IMR-90 (cell line): ENCODE measurements around the gene TGM1. TPM values are rescaled to one million over a fixed set of nuclear protein-coding genes. Genes with fewer than 3 reads are reported as not detected.

Experiments used
- ATAC-seq: fragments of 200-7000 bp; cut with Tn5 transposase; 2 replicates; pipeline ENCODE4 v1.9.1; 2020; ENCODE audit warnings: low read depth, mild to moderate bottlenecking, moderate library complexity
- BruUV-seq: library from RNA; stranded (reverse); fragments of 400-500 nt; replicated peaks from 2 replicates; lab custom pipeline; 2021; lab: Mats Ljungman, UMichigan
- CTCF ChIA-PET: fragments of 300-600 bp; formaldehyde crosslinking; extraction: SDS; loops from one replicate; lab custom pipeline; 2021; ENCODE audit warnings: antibody characterized with exemption; lab: Yijun Ruan, JAX
- POLR2A ChIA-PET: fragments of 300-600 bp; sonication (Branson Sonifier 250); formaldehyde crosslinking; loops from one replicate; lab custom pipeline; 2022; ENCODE audit warnings: antibody characterized with exemption; ENCODE audit not compliant: unreplicated experiment; lab: Charles Lee
- DNase-seq: peaks from one replicate; pipeline ENCODE4 v3.0.0; 2013
- H2AFZ ChIP-seq: replicated peaks from 2 replicates; pipeline ENCODE3; 2013; ENCODE audit warnings: low read length, mild to moderate bottlenecking; ENCODE audit not compliant: poor library complexity
- H2AK5ac ChIP-seq: 2 replicates; pipeline ENCODE4 v1.6.1; 2013; ENCODE audit warnings: low read depth, low read length, inconsistent platforms
- H2AK9ac ChIP-seq: replicated peaks from 2 replicates; pipeline ENCODE3; 2013; ENCODE audit warnings: mild to moderate bottlenecking, low read depth, low read length, moderate library complexity; ENCODE audit not compliant: poor library complexity
- H2BK120ac ChIP-seq: 2 replicates; pipeline ENCODE4 v1.6.1; 2013; ENCODE audit warnings: low read depth, low read length, inconsistent platforms
- H2BK15ac ChIP-seq: 3 replicates; pipeline ENCODE4 v1.6.1; 2013; ENCODE audit warnings: low read depth, low read length, inconsistent platforms
- H2BK20ac ChIP-seq: 2 replicates; pipeline ENCODE4 v1.6.1; 2013; ENCODE audit warnings: low read depth, mild to moderate bottlenecking, inconsistent platforms, low read length, moderate library complexity
- H2BK5ac ChIP-seq: 2 replicates; pipeline ENCODE4 v1.6.1; 2013; ENCODE audit warnings: mild to moderate bottlenecking, low read depth, low read length, inconsistent platforms; ENCODE audit not compliant: poor library complexity, severe bottlenecking
- H3K14ac ChIP-seq: replicated peaks from 2 replicates; pipeline ENCODE4 v1.6.1; 2013; ENCODE audit warnings: low read depth, low read length, inconsistent platforms
- H3K18ac ChIP-seq: 2 replicates; pipeline ENCODE4 v1.6.1; 2013; ENCODE audit warnings: low read depth, low read length, control low read depth
- H3K23ac ChIP-seq: 2 replicates; pipeline ENCODE4 v1.6.1; 2013; ENCODE audit warnings: low read depth, low read length, inconsistent platforms
- H3K27ac ChIP-seq: 2 replicates; pipeline ENCODE4 v1.5.1; 2013; ENCODE audit warnings: mild to moderate bottlenecking, control low read depth, low read length; ENCODE audit not compliant: insufficient read depth
- H3K27me3 ChIP-seq: 2 replicates; pipeline ENCODE4 v1.6.1; 2013; ENCODE audit warnings: low read length; ENCODE audit not compliant: control insufficient read depth, insufficient read depth
- H3K36me3 ChIP-seq: 2 replicates; pipeline ENCODE4 v1.6.1; 2013; ENCODE audit warnings: low read length, mixed read lengths; ENCODE audit not compliant: control insufficient read depth, insufficient read depth
- H3K4ac ChIP-seq: 2 replicates; pipeline ENCODE4 v1.6.1; 2013; ENCODE audit warnings: low read depth, low read length, inconsistent platforms
- H3K4me1 ChIP-seq: 2 replicates; pipeline ENCODE4 v1.6.1; 2013; ENCODE audit warnings: low read length, mixed read lengths; ENCODE audit not compliant: control insufficient read depth, insufficient read depth
- H3K4me2 ChIP-seq: 2 replicates; pipeline ENCODE4 v1.6.1; 2013; ENCODE audit warnings: low read depth, mild to moderate bottlenecking, control low read depth, low read length, moderate library complexity
- H3K4me3 ChIP-seq: 2 replicates; pipeline ENCODE4 v1.5.1; 2013; ENCODE audit warnings: low read depth, mild to moderate bottlenecking, control low read depth, low read length, moderate library complexity; ENCODE audit not compliant: insufficient read depth
- H3K56ac ChIP-seq: 2 replicates; pipeline ENCODE4 v1.6.1; 2013; ENCODE audit warnings: low read length, inconsistent platforms; ENCODE audit not compliant: insufficient read depth; ENCODE audit errors: extremely low read depth
- H3K79me1 ChIP-seq, 2 experiments: 2 replicates each; pipeline ENCODE4 v1.6.1; 2013; ENCODE audit warnings: low read length in 2 of 2, inconsistent platforms in 1 of 2, low read depth in 1 of 2
- H3K9ac ChIP-seq: 2 replicates; pipeline ENCODE4 v1.6.1; 2013; ENCODE audit warnings: low read depth, low read length, control low read depth
- H3K9me1 ChIP-seq: 2 replicates; pipeline ENCODE4 v1.6.1; 2013; ENCODE audit warnings: low read length, inconsistent platforms; ENCODE audit not compliant: insufficient read depth
- H3K9me3 ChIP-seq: 2 replicates; pipeline ENCODE4 v1.6.1; 2013; ENCODE audit warnings: low read length; ENCODE audit not compliant: control insufficient read depth, insufficient read depth
- H4K20me1 ChIP-seq: 2 replicates; pipeline ENCODE4 v1.6.1; 2013; ENCODE audit warnings: low read length, inconsistent platforms; ENCODE audit not compliant: insufficient read depth
- H4K5ac ChIP-seq: 2 replicates; pipeline ENCODE4 v1.6.1; 2013; ENCODE audit warnings: mild to moderate bottlenecking, low read depth, low read length, control low read depth
- H4K8ac ChIP-seq, 2 experiments: 2 replicates each; pipeline ENCODE4 v1.6.1; 2013; ENCODE audit warnings: low read depth in 2 of 2, low read length in 2 of 2, control low read depth in 1 of 2, inconsistent platforms in 1 of 2
- H4K91ac ChIP-seq: 2 replicates; pipeline ENCODE4 v1.6.1; 2013; ENCODE audit warnings: low read depth, low read length, inconsistent platforms; ENCODE audit not compliant: insufficient read depth
- BHLHE40 ChIP-seq: fragments of 150-350 bp; IDR thresholded peaks from 2 replicates; pipeline ENCODE4 v1.6.1; 2016; ENCODE audit warnings: mild to moderate bottlenecking, low read depth, low read length
- CEBPB ChIP-seq: IDR thresholded peaks from 2 replicates; pipeline ENCODE4 v1.6.1; 2012; ENCODE audit warnings: low read depth, low read length, improper control_type of control experiment
- CHD1 ChIP-seq: IDR thresholded peaks from 2 replicates; pipeline ENCODE4 v1.6.1; 2012; ENCODE audit warnings: low read depth, low read length, improper control_type of control experiment
- CTCF ChIP-seq: conservative IDR thresholded peaks from 2 replicates; pipeline ENCODE4 v1.5.1; 2012; ENCODE audit warnings: mild to moderate bottlenecking, low read depth, low read length, improper control_type of control experiment
- FOS ChIP-seq: fragments of 150-350 bp; IDR thresholded peaks from 2 replicates; pipeline ENCODE4 v1.6.1; 2016; ENCODE audit warnings: low read depth, low read length
- MAFK ChIP-seq: IDR thresholded peaks from 2 replicates; pipeline ENCODE4 v1.6.1; 2012; ENCODE audit warnings: low read depth, low read length, improper control_type of control experiment
- MAZ ChIP-seq: IDR thresholded peaks from 2 replicates; pipeline ENCODE4 v1.6.1; 2012; ENCODE audit warnings: low read depth, mild to moderate bottlenecking, low read length, improper control_type of control experiment, moderate library complexity, borderline replicate concordance
- MXI1 ChIP-seq: IDR thresholded peaks from 2 replicates; pipeline ENCODE4 v1.6.1; 2012; ENCODE audit warnings: low read depth, mild to moderate bottlenecking, low read length, moderate library complexity, borderline replicate concordance
- NFE2L2 ChIP-seq: fragments of 150-350 bp; IDR thresholded peaks from 2 replicates; pipeline ENCODE4 v1.6.1; 2016; ENCODE audit warnings: low read depth, mild to moderate bottlenecking, low read length
- POLR2A ChIP-seq: IDR thresholded peaks from 2 replicates; pipeline ENCODE4 v1.6.1; 2012; ENCODE audit warnings: mild to moderate bottlenecking, low read depth, low read length
- RAD21 ChIP-seq: IDR thresholded peaks from 2 replicates; pipeline ENCODE4 v1.6.1; 2012; ENCODE audit warnings: low read length, improper control_type of control experiment
- RCOR1 ChIP-seq: IDR thresholded peaks from 2 replicates; pipeline ENCODE4 v1.6.1; 2012; ENCODE audit warnings: mild to moderate bottlenecking, low read length, improper control_type of control experiment; ENCODE audit not compliant: insufficient replicate concordance
- RFX5 ChIP-seq: IDR thresholded peaks from 2 replicates; pipeline ENCODE4 v1.8.0; 2012; ENCODE audit warnings: low read depth, mild to moderate bottlenecking, low read length, moderate library complexity
- SMC3 ChIP-seq: fragments of 150-350 bp; IDR thresholded peaks from 2 replicates; pipeline ENCODE4 v1.6.1; 2016; ENCODE audit warnings: low read depth, mild to moderate bottlenecking, antibody characterized with exemption, low read length, moderate library complexity
- USF2 ChIP-seq: fragments of 150-350 bp; IDR thresholded peaks from 2 replicates; pipeline ENCODE4 v1.6.1; 2017; ENCODE audit warnings: mild to moderate bottlenecking, antibody characterized with exemption, low read length, low read depth
- WGBS, 2 experiments: methylation state at CpG; one replicate each; pipeline versions ENCODE4 v1.1.5 to v1.1.7; 2013; ENCODE audit warnings: missing lambda C conversion rate in 2 of 2; ENCODE audit not compliant: insufficient read length in 1 of 2; ENCODE audit errors: extremely low coverage in 2 of 2; 5-methylcytosine and 5-hydroxymethylcytosine counted together
- dilution Hi-C: fragments of 300-500 bp; cut with HindIII; formaldehyde crosslinking; loops from one replicate; pipeline ENCODE4 v1.14.3; 2018; ENCODE audit warnings: low sequenced_read_pairs; ENCODE audit not compliant: unreplicated experiment
- in situ Hi-C: fragments of 300-500 bp; cut with MboI; formaldehyde crosslinking; loops from 3 replicates; pipeline ENCODE4 v1.14.3; 2019; ENCODE audit warnings: low sequenced_read_pairs, inconsistent platforms, mixed read lengths
- intact Hi-C: fragments of 100-400 bp; cut with micrococcal nuclease; formaldehyde crosslinking; loops from 2 replicates; pipeline ENCODE4 v1.10.0; 2022
- polyA plus RNA-seq, 3 experiments: library from polyadenylated mRNA; depleted of rRNA; stranded (reverse); fragments of >200 nt; gene quantifications; 2 replicates each; pipeline ENCODE4 v1.2.3, GENCODE V29; 2012; ENCODE audit warnings: low replicate concordance in 1 of 3
- total RNA-seq: library from RNA; depleted of rRNA; stranded (reverse); fragments of >200 nt; gene quantifications from 2 replicates; pipeline ENCODE4 v1.2.3, GENCODE V29; 2012
- TF ChIP-seq, protein P1 (sequence below): fragments of 150-350 bp; IDR thresholded peaks from 2 replicates; pipeline ENCODE4 v1.6.1; 2016; ENCODE audit warnings: low read depth, mild to moderate bottlenecking, low read length, moderate library complexity, borderline replicate concordance

The TGM1 gene
- total and polyA plus RNA-seq, 2 of the 4 experiments (the other 2 are of a cell fraction), result 0.72 to 3.3 TPM

DNA sequence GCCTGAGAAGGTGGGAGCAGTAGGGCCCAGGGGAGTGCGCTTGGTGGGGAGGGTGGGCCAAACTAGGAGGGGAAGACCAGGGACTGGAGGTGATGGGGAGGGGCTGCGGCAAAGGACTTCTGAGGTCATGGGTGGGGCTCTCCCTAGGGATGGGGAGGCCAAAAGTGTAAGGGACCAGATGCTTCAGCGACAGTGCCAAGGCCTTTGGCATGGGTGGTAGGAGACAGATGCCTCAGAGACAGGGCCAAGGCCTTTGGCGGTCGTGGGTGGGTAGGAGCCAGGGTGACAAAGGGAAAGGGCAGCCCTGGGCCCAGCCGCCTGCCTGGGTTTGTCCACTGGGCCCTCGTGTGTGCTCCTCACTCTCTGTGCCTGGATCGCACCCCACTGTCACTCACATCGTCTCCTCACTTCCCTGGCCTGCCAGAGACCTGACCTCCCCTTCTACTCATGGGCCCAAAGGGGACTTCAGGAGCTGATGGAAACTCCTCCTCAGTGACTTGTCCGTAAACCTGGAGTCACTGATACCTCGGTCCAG is 21.6 kb upstream of the TGM1 start:
- in situ Hi-C loops (no loop called here), dilution Hi-C loops (no loop called here), intact Hi-C loops (no loop called here)
- H4K8ac ChIP-seq, result no peak overlapping the region
- H3K27me3 ChIP-seq, result no peaks in the 10 kb centered on the region
- no peak overlapping the region for H3K14ac ChIP-seq
- no peak overlapping the region for H3K27ac ChIP-seq
- no peak overlapping the region for H4K5ac ChIP-seq
- no peak overlapping the region for H2BK120ac ChIP-seq
- no peak overlapping the region for H3K18ac ChIP-seq
- no peak overlapping the region for H2AFZ ChIP-seq
- H4K20me1 ChIP-seq, result no peaks in the 10 kb centered on the region; the same call in 1 of the 2 replicates
- BruUV-seq, result no TSS peak
- no peak overlapping the region for H2BK15ac ChIP-seq
- H3K56ac ChIP-seq, result no peak overlapping the region
- H2AK9ac ChIP-seq, result no peak overlapping the region
- peaks cover 0 to 10% of the 10 kb centered on the region in 2 experiments; a peak in 2 of 4 replicates for H3K79me1 ChIP-seq
- H3K23ac ChIP-seq, result no peak overlapping the region
- 75% methylated on average over 4 of the region's 11 CpGs; no CpG with 5 or more reads in 1 of the 2 experiments for WGBS, 2 experiments
- no peak overlapping the region for H2AK5ac ChIP-seq
- no peaks in the 10 kb centered on the region for H3K9me3 ChIP-seq
- H3K36me3 ChIP-seq, result peaks cover 2% of the 10 kb centered on the region
- H3K9me1 ChIP-seq, result no peaks in the 10 kb centered on the region; the same call in 1 of the 2 replicates
- H4K91ac ChIP-seq, result no peak overlapping the region
- no peak for DNase-seq
- no peak for ATAC-seq
- TF ChIP-seq USF2, result no peak
- no peak for TF ChIP-seq CHD1
- TF ChIP-seq MAFK, result no peak
- TF ChIP-seq RFX5, result no peak
- TF ChIP-seq CEBPB, result no peak
- no peak for TF ChIP-seq SMC3
- TF ChIP-seq POLR2A, result no peak
- TF ChIP-seq, protein P1, sequence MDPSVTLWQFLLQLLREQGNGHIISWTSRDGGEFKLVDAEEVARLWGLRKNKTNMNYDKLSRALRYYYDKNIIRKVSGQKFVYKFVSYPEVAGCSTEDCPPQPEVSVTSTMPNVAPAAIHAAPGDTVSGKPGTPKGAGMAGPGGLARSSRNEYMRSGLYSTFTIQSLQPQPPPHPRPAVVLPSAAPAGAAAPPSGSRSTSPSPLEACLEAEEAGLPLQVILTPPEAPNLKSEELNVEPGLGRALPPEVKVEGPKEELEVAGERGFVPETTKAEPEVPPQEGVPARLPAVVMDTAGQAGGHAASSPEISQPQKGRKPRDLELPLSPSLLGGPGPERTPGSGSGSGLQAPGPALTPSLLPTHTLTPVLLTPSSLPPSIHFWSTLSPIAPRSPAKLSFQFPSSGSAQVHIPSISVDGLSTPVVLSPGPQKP, result no peak
- TF ChIP-seq CTCF, result no peak
- TF ChIP-seq NFE2L2, result no peak
- no peak for TF ChIP-seq BHLHE40
- TF ChIP-seq RAD21, result no peak
- TF ChIP-seq RCOR1, result no peak
- TF ChIP-seq MXI1, result no peak
- TF ChIP-seq FOS, result no peak
- no peak for TF ChIP-seq MAZ
- POLR2A ChIA-PET, result no interaction called here
- no peak overlapping the region for H3K4me2 ChIP-seq
- H2BK5ac ChIP-seq, result no peak overlapping the region
- H3K4me3 ChIP-seq, result no peak overlapping the region
- no peaks in the 10 kb centered on the region for H3K4me1 ChIP-seq
- CTCF ChIA-PET, result no interaction called here
- H3K9ac ChIP-seq, result no peak overlapping the region
- no peak overlapping the region for H2BK20ac ChIP-seq
- no peak overlapping the region for H3K4ac ChIP-seq
